ENCODE data around the gene KLHL3.

Gene KLHL3

DNA sequence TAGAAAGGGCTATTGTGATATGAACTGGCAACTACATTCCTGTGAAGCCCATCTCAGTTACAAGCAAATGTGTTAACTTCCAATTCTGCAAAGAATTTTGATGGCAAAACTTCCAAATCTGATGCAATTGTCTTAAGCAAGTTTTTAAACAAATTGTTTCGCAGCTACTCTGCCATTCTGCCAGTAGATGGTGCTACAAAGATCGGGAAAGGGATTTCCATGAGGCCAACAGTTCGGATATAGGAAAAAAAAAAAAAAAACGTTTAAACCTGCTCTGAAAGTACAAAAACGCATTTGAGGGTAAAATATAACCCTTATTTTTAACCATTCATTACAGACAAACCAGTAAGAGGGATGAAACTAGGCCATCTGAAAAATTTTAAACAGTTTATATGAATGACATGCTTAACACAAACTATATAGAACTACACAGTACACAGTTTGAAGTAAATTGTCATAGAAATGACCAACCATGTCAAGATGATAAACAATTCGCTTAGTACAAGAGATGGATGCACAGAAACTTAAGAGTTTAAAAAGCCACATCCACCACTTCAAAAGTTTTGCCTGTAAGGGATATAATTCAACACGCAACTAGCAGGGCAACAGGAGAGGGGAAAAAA lies 16.1 kb upstream of the KLHL3 start:
- TF ChIP-seq FOXP2 (optimal IDR thresholded peaks at IDR 0.05; ENCODE audit: control extremely low read depth, extremely low read length, insufficient read depth) (no peak), POLR2AphosphoS5 (IDR thresholded peaks at IDR 0.05; ENCODE audit: borderline replicate concordance, low read depth, low read length) (peak; percentile 29; the same call in 1 of the 2 replicates), EZH2 (IDR thresholded peaks at IDR 0.05) (no peak)
- Histone ChIP-seq H3K36me3 (ENCODE audit: insufficient read depth, low read length) (peaks cover 26% of the 10 kb centered on the region), H3K27ac (no peak overlapping the region), H3K9me3 (ENCODE audit: low read depth, low read length) (no peaks in the 10 kb centered on the region), H3K9ac (ENCODE audit: insufficient read length) (peak overlapping the region; percentile 99), H3K4me3 (peak overlapping the region; percentile 84)
- DNase-seq (ENCODE audit: low read depth, low spot score): peak; percentile 57

DNA sequence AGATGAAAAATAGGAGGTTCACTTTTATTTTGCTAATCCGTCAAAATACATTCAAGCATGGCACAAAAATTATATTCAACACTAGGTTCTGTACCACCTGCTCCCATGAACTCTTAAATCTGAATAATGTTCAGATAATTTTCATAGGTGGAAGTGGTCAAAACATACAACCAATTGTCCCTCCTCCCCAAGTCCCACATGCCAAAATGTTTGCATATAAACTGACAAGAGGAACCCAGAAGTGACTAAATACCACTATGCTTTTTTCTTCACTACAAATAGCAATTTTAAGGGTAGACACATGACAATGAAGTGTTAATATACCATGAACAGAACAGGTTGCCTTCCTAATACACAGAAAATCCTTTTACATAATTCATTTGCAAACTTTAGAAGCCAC lies 14.5 kb upstream of the KLHL3 start:
- no peak overlapping the region for H3K27ac ChIP-seq
- no peak for TF ChIP-seq FOXP2 (optimal IDR thresholded peaks at IDR 0.05; ENCODE audit: control extremely low read depth, extremely low read length, insufficient read depth)
- TF ChIP-seq EZH2 (IDR thresholded peaks at IDR 0.05): no peak
- TF ChIP-seq POLR2AphosphoS5 (IDR thresholded peaks at IDR 0.05; ENCODE audit: borderline replicate concordance, low read depth, low read length): no peak
- no peak overlapping the region for H3K4me3 ChIP-seq
- H3K36me3 ChIP-seq (ENCODE audit: insufficient read depth, low read length): peaks cover 26% of the 10 kb centered on the region
- DNase-seq (ENCODE audit: low read depth, low spot score): no peak
- no peaks in the 10 kb centered on the region for H3K9me3 ChIP-seq (ENCODE audit: low read depth, low read length)
- peak overlapping the region; percentile 31 for H3K9ac ChIP-seq (ENCODE audit: insufficient read length)

DNA sequence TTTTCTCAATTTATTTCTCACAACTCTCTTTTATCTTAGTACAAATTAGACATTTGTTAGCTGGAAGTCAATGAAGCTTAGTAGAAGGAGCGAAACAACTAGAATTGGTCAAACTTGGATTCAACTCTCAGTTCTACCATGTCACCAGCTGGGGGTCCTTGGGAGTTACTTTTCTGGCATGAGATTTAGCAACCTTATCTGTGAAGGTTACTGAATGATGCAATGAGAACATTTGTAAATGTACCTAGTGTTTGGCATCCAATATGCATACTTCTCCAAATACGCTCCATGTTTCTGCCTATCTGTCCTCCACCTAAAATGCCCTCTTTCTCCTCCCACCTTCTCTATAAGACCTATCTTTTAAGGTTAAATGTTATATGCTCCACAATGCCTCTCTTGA lies 12.0 kb upstream of the KLHL3 start:
- Histone ChIP-seq H3K9ac (ENCODE audit: insufficient read length) (no peak overlapping the region), H3K36me3 (ENCODE audit: insufficient read depth, low read length) (peaks cover 23% of the 10 kb centered on the region), H3K27ac (no peak overlapping the region), H3K4me3 (no peak overlapping the region), H3K9me3 (ENCODE audit: low read depth, low read length) (no peaks in the 10 kb centered on the region)
- TF ChIP-seq EZH2 (IDR thresholded peaks at IDR 0.05) (no peak), POLR2AphosphoS5 (IDR thresholded peaks at IDR 0.05; ENCODE audit: borderline replicate concordance, low read depth, low read length) (no peak; the same call in 1 of the 2 replicates), FOXP2 (optimal IDR thresholded peaks at IDR 0.05; ENCODE audit: control extremely low read depth, extremely low read length, insufficient read depth) (no peak)
- no peak for DNase-seq (ENCODE audit: low read depth, low spot score)

DNA sequence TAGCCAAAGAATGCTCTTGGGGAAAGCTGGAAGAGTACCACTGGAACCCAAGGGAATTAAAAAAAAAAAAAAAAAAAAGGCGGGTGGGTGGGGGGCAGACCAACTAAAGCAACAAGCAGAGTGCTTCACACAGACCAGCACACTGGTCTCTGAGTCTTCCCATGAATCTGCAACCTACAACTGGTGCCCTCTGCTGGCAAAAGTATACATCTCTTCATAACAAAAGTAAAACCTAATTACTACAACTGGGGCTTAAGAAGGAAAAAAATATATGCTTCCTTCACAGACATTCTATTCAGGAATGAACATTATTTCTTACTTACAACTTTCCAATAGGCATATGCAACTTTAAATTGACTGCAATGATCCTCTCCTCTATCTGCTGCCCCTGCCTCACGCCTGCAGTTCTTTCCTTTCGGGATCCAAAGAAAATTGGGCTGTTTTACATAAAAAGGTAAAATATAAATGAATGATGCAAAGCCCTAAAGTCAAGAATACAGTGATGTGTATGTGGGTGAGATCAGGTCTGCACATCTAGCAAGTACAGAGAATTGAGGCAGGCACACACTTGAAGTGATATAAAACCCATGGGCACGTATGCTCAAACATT lies 7.2 kb upstream of the KLHL3 start:
- H3K36me3 ChIP-seq (ENCODE audit: insufficient read depth, low read length): no peaks in the 10 kb centered on the region
- no peak overlapping the region for H3K4me3 ChIP-seq
- no peak overlapping the region for H3K27ac ChIP-seq
- peak; percentile 57 for DNase-seq (ENCODE audit: low read depth, low spot score)
- TF ChIP-seq EZH2 (IDR thresholded peaks at IDR 0.05): no peak
- TF ChIP-seq POLR2AphosphoS5 (IDR thresholded peaks at IDR 0.05; ENCODE audit: borderline replicate concordance, low read depth, low read length): no peak
- TF ChIP-seq FOXP2 (optimal IDR thresholded peaks at IDR 0.05; ENCODE audit: control extremely low read depth, extremely low read length, insufficient read depth): no peak
- no peak overlapping the region for H3K9ac ChIP-seq (ENCODE audit: insufficient read length)
- H3K9me3 ChIP-seq (ENCODE audit: low read depth, low read length): no peaks in the 10 kb centered on the region

DNA sequence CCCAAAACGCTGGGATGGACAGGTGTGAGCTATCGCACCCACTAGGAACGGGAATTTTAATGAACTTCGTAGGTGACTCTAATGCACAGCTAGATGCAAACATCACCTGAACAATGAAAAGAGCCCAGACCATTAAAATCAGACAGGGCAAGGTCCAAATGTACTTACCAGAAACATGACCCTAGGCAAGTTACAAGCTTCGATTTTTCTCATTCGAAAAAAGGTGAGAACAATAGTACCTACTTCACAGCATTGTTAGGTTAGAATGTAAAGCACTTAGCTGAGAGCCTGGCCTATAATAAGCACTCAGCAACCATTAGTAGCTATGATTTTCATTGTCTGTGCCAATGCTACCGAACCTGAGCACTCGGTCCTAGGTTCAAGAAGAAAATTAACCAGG lies 5.8 kb upstream of the KLHL3 start:
- Histone ChIP-seq H3K36me3 (ENCODE audit: insufficient read depth, low read length) (no peaks in the 10 kb centered on the region), H3K4me3 (no peak overlapping the region), H3K27ac (no peak overlapping the region), H3K9ac (ENCODE audit: insufficient read length) (no peak overlapping the region), H3K9me3 (ENCODE audit: low read depth, low read length) (no peaks in the 10 kb centered on the region)
- DNase-seq (ENCODE audit: low read depth, low spot score): no peak
- TF ChIP-seq EZH2 (IDR thresholded peaks at IDR 0.05) (no peak), FOXP2 (optimal IDR thresholded peaks at IDR 0.05; ENCODE audit: control extremely low read depth, extremely low read length, insufficient read depth) (no peak), POLR2AphosphoS5 (IDR thresholded peaks at IDR 0.05; ENCODE audit: borderline replicate concordance, low read depth, low read length) (no peak)

DNA sequence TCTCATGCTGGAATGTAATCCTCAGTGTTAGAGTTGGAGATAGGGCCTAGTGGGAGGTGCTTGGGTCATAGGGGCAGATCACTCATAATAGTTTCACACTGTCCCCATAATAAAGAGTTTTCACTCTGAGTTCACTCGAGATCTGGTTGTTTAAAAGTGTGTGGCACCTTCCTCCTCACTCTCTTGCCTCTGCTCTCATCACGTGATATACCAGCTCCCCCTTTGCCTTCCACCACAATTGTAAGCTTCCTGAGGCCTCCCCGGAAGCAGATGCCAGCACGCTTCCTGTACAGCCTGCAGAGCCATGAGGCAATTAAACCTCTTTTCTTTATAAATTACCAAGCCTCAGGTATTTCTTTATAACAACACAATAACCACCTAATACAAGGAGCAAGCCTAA lies 3.8 kb upstream of the KLHL3 start:
- no peak for DNase-seq (ENCODE audit: low read depth, low spot score)
- TF ChIP-seq FOXP2 (optimal IDR thresholded peaks at IDR 0.05; ENCODE audit: control extremely low read depth, extremely low read length, insufficient read depth) (no peak), EZH2 (IDR thresholded peaks at IDR 0.05) (no peak), POLR2AphosphoS5 (IDR thresholded peaks at IDR 0.05; ENCODE audit: borderline replicate concordance, low read depth, low read length) (no peak)
- H3K9me3 ChIP-seq (ENCODE audit: low read depth, low read length): no peaks in the 10 kb centered on the region
- no peak overlapping the region for H3K4me3 ChIP-seq
- no peaks in the 10 kb centered on the region for H3K36me3 ChIP-seq (ENCODE audit: insufficient read depth, low read length)
- H3K9ac ChIP-seq (ENCODE audit: insufficient read length): no peak overlapping the region
- no peak overlapping the region for H3K27ac ChIP-seq

DNA sequence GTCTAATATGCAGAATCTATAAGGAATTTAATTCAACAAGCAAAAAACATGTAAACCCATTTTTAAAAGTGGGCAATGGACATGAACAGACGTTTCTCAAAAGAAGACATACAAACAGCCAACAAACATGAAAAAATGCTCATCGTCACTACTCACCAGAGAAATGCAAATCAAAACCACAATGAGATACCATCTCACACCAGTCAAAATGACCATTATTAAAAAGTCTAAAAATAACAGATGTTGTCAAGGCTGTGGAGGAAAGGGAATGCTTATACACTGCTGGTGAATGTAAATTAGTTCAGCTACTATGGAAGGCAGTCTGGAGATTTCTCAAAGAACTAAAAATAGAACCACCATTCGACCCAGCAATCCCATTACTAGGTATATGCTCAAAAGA lies 3.1 kb upstream of the KLHL3 start:
- no peak overlapping the region for H3K4me3 ChIP-seq
- DNase-seq (ENCODE audit: low read depth, low spot score): no peak
- H3K9me3 ChIP-seq (ENCODE audit: low read depth, low read length): no peaks in the 10 kb centered on the region
- TF ChIP-seq FOXP2 (optimal IDR thresholded peaks at IDR 0.05; ENCODE audit: control extremely low read depth, extremely low read length, insufficient read depth): no peak
- no peak for TF ChIP-seq POLR2AphosphoS5 (IDR thresholded peaks at IDR 0.05; ENCODE audit: borderline replicate concordance, low read depth, low read length)
- no peak for TF ChIP-seq EZH2 (IDR thresholded peaks at IDR 0.05)
- no peak overlapping the region for H3K9ac ChIP-seq (ENCODE audit: insufficient read length)
- H3K27ac ChIP-seq: no peak overlapping the region
- H3K36me3 ChIP-seq (ENCODE audit: insufficient read depth, low read length): no peaks in the 10 kb centered on the region

DNA sequence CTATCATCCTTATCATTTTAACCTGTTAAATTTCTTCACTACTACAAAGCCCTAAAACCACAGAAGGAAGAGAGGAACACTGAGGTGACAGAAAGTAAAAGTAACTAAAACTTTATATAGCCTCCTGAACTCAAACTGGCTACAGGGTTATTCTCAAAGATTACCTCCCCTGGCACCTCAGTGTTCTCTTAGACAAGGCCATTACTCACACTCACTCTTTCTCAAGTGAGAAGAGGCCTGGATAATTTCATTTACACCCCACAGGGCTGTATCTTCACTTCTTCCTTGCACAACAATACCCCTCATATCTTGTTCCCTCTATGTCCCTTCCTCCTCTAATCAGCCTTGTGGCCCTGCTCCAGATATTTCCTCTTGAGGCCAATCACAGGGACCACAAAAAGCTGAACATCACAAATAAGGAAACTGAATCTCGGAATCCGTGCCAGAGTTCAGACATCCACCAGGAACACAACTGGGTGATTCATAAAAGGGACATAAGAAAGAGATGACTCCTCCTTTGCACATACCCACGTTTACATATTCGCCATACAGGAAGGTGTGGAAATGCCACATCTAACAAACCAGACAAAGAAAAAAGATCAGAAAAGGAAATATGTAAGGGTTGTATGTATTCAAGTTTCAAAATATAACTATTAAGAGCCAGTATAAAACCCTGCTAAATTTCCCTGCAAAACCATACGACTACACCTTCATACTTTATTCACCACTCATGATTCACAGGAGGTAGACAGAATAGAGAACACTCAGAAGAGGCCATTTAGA lies 1.7 kb upstream of the KLHL3 start:
- no peak overlapping the region for H3K9ac ChIP-seq (ENCODE audit: insufficient read length)
- no peak overlapping the region for H3K27ac ChIP-seq
- DNase-seq (ENCODE audit: low read depth, low spot score): no peak

More for the DNA sequence above, 1.7 kb upstream of the KLHL3 start:
- H3K9me3 ChIP-seq (ENCODE audit: low read depth, low read length): no peaks in the 10 kb centered on the region
- H3K36me3 ChIP-seq (ENCODE audit: insufficient read depth, low read length): no peaks in the 10 kb centered on the region
- no peak for TF ChIP-seq EZH2 (IDR thresholded peaks at IDR 0.05)
- H3K4me3 ChIP-seq: no peak overlapping the region
